Subcutaneous adipose tissue (tissue), 4 donors: ENCODE data around the gene SGMS1. TPM values are rescaled to one million over a fixed set of nuclear protein-coding genes. Genes with fewer than 3 reads are reported as not detected.

Experiments
- total RNA-seq, 4 donors: library from RNA; depleted of rRNA; stranded (reverse); fragments of >200 nt; gene quantifications; one replicate each; pipeline ENCODE4 v1.1.0, GENCODE V29; 2016
- TF ChIP-seq, protein P1 (sequence below): fragments of 450-650 bp; IDR thresholded peaks from one replicate; pipeline ENCODE4 v1.5.1; 2016; ENCODE audit warnings: low read depth, mild to moderate bottlenecking, control low read depth, antibody characterized with exemption, moderate library complexity

Gene SGMS1
- total RNA-seq, 4 donors from 2014 or later = 63.9 to 117 (median 87.4) TPM

DNA sequence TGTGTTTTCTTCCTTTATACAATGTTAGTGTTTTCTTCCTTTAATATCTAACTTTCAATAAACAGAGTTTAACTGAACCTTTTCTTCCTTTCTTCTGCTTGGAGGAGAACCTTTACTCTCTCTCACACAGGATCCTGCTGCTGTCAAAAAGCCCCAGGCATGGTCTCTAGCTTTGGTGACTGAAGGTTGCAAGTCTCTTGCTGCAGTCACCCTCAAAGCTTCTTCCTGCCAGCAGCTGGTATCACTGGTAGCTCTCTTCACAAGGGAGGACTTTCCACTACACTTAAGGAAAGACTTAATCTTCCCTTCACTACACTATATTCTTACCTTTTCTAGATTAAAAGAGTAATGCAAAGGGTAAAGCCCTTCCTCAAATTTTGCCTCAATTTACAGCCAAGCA lies 153.4 kb downstream of the SGMS1 start:
- TF ChIP-seq, protein P1, sequence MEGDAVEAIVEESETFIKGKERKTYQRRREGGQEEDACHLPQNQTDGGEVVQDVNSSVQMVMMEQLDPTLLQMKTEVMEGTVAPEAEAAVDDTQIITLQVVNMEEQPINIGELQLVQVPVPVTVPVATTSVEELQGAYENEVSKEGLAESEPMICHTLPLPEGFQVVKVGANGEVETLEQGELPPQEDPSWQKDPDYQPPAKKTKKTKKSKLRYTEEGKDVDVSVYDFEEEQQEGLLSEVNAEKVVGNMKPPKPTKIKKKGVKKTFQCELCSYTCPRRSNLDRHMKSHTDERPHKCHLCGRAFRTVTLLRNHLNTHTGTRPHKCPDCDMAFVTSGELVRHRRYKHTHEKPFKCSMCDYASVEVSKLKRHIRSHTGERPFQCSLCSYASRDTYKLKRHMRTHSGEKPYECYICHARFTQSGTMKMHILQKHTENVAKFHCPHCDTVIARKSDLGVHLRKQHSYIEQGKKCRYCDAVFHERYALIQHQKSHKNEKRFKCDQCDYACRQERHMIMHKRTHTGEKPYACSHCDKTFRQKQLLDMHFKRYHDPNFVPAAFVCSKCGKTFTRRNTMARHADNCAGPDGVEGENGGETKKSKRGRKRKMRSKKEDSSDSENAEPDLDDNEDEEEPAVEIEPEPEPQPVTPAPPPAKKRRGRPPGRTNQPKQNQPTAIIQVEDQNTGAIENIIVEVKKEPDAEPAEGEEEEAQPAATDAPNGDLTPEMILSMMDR = no peak

DNA sequence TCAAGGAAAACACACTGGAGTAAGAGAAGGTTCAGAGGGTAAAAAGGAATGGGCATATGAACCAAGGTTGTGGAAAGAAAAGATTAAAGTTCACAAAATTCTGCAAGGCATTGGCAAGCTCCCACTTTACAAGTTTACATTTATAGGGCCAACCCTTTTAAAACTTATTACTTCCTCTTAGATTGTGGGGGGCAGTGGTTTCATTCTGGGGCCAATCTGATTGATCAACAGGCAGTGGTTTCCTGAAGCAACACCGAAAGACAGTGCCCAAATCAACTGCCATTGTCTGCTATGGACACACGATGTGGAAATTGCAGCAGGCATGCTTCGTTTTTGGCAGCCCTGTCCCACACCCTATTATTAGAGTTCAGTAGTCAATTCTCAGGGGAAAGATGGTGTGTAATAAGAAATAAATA lies 154.0 kb downstream of the SGMS1 start:
- TF ChIP-seq, protein P1 = no peak

DNA sequence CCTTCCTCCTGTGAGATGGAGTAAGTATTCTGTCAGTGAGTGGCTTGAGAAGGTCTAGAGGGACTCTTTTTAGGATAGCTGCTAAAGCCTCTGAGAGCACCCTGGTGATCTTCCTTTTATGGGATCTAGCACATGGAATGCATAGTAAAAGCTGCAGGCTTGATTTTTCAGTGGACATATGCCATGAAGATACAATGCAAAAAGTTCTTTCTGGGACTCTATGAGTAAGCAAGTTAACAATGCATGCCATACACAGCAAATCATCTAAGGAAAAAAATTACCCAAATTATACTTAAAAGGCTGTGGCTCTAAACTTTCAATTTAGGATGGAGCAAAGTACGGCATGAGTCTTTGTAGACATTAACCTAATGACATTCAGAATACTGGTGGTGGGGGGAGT lies 154.5 kb downstream of the SGMS1 start:
- TF ChIP-seq, protein P1 = no peak

DNA sequence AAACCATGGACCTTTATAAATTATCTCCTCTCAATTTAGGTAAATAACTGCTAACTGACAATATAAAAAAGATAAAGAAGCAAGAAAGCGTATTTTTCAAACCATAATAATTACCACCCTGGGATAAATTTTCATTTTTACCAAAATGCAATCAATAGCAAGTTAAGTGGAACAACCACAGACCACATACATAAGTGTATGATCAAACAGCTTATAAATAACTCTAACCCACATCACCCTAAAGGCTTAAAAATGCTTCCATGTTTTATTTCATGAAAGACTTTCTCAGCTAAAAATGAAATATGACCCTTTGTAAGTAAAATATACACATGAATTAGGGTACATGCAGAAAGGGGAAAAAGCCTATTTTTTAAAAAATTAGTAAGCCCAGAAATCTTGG lies 156.5 kb downstream of the SGMS1 start:
- TF ChIP-seq, protein P1 = no peak

DNA sequence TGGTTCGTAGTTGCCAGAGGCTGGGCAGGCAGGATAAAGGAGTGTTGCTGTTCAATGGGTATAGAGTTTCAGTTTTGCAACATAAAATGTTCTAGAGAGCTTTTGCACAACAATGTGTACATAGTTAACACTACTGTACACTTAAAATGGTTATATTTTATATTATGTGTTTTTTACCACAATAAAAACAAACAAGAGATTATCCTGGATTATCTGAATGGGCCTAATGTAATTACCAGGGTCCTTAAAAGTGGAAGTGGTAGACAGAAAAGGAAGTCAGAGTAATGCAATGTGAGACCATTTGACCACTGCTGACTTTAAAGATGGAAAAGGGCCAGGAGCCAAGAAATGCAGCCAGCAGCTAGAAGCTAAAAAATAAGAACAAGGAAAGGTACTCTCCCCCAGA lies 159.7 kb downstream of the SGMS1 start:
- TF ChIP-seq, protein P1 = no peak

DNA sequence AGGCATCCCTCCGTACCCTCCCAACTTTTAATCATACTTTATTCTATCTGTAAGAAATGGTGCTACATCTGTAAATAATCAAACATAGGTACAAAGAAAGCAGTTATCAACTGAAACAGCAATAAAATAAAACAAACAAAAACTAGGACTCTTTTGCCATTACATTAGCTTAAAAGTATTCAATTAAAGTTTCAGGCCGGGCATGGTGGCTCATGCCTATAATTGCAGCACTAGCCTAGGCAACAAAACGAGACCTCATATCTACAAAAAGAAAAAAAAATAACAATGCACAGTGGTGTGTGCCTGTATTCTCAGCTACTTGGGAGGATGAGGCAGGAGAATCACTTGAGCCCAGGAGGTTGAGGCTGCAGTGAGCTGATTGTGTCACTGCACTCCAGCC lies 161.9 kb downstream of the SGMS1 start:
- TF ChIP-seq, protein P1 = no peak

DNA sequence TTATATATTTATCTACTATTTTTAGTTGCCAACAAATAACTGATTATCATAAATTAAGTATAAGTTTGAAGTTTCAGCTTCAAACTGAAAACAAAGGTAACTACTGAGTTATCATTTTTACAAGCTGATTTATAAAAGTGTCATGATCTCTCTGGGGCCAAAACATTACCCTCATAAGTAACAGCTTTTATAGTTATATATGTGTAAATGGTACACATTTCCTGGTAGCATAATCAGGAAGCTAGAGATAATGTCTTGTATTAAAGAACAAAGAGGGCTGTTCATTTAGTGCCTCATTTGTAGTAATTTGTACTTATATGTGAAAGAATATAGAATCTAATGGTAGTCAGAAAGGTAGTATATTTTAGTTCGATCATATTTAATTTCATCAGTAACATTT lies 162.6 kb downstream of the SGMS1 start:
- TF ChIP-seq, protein P1 = no peak
